MCF 10A (cell line): ENCODE data around the gene ALDH1L1. TPM values are rescaled to one million over a fixed set of nuclear protein-coding genes. Genes with fewer than 3 reads are reported as not detected.

Experiments
- BruUV-seq: library from RNA; stranded (reverse); fragments of 400-500 nt; replicated peaks from 2 replicates; lab custom pipeline; 2021; lab: Mats Ljungman, UMichigan
- CTCF ChIA-PET: fragments of 300-600 bp; sonication (Branson Sonifier 250); formaldehyde crosslinking; extraction: SDS; loops from one replicate; lab custom pipeline; 2021; ENCODE audit warnings: antibody characterized with exemption, inconsistent platforms; lab: Yijun Ruan, JAX
- POLR2A ChIA-PET: fragments of 300-600, 350-650 bp; sonication (Branson Sonifier 250); formaldehyde crosslinking; extraction: SDS; loops from one replicate; lab custom pipeline; 2020; ENCODE audit warnings: antibody characterized with exemption, inconsistent platforms; lab: Yijun Ruan, JAX
- DNase-seq: peaks from one replicate; pipeline ENCODE4 v3.0.0-alpha.2; 2018; ENCODE audit not compliant: unreplicated experiment
- H3K27ac Mint-ChIP-seq: one replicate; pipeline ENCODE4 v1.8.0; 2022; ENCODE audit warnings: mild to moderate bottlenecking, low read depth, mixed read lengths; ENCODE audit not compliant: unreplicated experiment
- H3K27me3 Mint-ChIP-seq: one replicate; pipeline ENCODE4 v1.8.0; 2022; ENCODE audit warnings: mixed read lengths; ENCODE audit not compliant: insufficient read depth, unreplicated experiment
- H3K36me3 Mint-ChIP-seq: one replicate; pipeline ENCODE4 v1.8.0; 2022; ENCODE audit warnings: mild to moderate bottlenecking, moderate library complexity, mixed read lengths; ENCODE audit not compliant: insufficient read depth, unreplicated experiment
- H3K4me1 Mint-ChIP-seq: one replicate; pipeline ENCODE4 v1.8.0; 2022; ENCODE audit warnings: mixed read lengths; ENCODE audit not compliant: insufficient read depth, unreplicated experiment
- H3K4me3 Mint-ChIP-seq: one replicate; pipeline ENCODE4 v1.8.0; 2022; ENCODE audit warnings: mild to moderate bottlenecking, moderate library complexity, mixed read lengths; ENCODE audit not compliant: unreplicated experiment
- H3K9me3 Mint-ChIP-seq: one replicate; pipeline ENCODE4 v1.8.0; 2022; ENCODE audit warnings: mixed read lengths; ENCODE audit not compliant: unreplicated experiment
- intact Hi-C: fragments of 100-400 bp; cut with micrococcal nuclease; formaldehyde crosslinking; loops from 2 replicates; pipeline ENCODE4 v1.14.1; 2022
- total RNA-seq: library from RNA; stranded (reverse); gene quantifications from 2 replicates; pipeline ENCODE4 v1.2.3, GENCODE V29; 2022
- TF ChIP-seq, protein P1 (sequence below): fragments of 200-600 bp; IDR thresholded peaks from one replicate; pipeline ENCODE4 v1.8.0; 2022; ENCODE audit warnings: antibody characterized with exemption, mild to moderate bottlenecking; ENCODE audit not compliant: unreplicated experiment

Gene ALDH1L1
- total RNA-seq, 1 experiment from 2014 or later: 1.9 TPM

- ChIA-PET CTCF (interaction anchor here (0.6 to 1.8 kb wide), 2 partner anchors 18 to 1914 kb away, joined by 3 to 4 read pairs; no protein-coding TSS in a partner anchor), POLR2A (no interaction called here)
- Mint-ChIP-seq H3K9me3 (no peaks in the 10 kb centered on the region), H3K4me1 (peaks cover 10% of the 10 kb centered on the region), H3K4me3 (peak overlapping the region; percentile 71), H3K36me3 (no peaks in the 10 kb centered on the region), H3K27me3 (peaks cover under 1% of the 10 kb centered on the region), H3K27ac (peak overlapping the region; percentile 49)
- TF ChIP-seq, protein P1, sequence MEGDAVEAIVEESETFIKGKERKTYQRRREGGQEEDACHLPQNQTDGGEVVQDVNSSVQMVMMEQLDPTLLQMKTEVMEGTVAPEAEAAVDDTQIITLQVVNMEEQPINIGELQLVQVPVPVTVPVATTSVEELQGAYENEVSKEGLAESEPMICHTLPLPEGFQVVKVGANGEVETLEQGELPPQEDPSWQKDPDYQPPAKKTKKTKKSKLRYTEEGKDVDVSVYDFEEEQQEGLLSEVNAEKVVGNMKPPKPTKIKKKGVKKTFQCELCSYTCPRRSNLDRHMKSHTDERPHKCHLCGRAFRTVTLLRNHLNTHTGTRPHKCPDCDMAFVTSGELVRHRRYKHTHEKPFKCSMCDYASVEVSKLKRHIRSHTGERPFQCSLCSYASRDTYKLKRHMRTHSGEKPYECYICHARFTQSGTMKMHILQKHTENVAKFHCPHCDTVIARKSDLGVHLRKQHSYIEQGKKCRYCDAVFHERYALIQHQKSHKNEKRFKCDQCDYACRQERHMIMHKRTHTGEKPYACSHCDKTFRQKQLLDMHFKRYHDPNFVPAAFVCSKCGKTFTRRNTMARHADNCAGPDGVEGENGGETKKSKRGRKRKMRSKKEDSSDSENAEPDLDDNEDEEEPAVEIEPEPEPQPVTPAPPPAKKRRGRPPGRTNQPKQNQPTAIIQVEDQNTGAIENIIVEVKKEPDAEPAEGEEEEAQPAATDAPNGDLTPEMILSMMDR: no peak
- DNase-seq: no peak
- intact Hi-C loops: no loop called here
- no TSS peak for BruUV-seq
These were observed 976 bp upstream of the ALDH1L1 start for GRCh38 chr3:126181398-126181725.

DNA sequence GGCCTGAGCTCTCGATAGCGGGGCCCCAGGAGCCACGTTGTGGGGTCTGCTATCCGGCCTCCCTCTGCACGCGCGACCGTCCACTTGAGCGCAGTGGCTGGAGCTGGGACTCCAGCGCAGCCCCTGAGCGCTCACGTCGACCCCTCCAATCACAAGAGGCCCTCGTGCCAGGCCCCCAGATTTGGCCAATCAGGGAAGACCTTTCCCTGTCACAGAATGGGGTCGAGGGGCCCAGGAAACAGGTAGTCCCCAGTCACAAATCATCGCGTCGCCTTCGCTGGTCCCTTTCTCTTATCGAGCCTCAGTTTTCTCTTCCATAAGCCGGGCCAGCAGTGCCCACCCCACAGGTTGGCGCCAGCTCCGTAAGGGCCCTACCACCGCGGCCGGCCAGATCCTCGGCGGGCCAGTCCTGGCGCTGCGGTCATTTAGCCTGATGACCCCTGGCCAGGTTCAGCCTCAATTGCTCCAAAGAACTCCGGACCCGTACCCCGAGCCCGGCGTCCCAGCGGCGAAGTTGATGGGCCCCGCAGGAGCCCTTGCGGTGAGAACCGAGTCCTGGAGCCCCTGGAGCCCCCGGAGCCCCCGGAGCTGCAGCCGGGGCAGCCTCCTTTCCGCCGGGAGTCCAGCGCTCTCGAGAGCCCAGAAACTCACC lies 435 bp downstream of the ALDH1L1 start:
- POLR2A ChIA-PET: no interaction called here
- no peak overlapping the region for H3K27ac Mint-ChIP-seq
- CTCF ChIA-PET: no interaction called here
- peaks cover 10% of the 10 kb centered on the region for H3K4me1 Mint-ChIP-seq
- H3K4me3 Mint-ChIP-seq: peak overlapping the region; percentile 71
- no peaks in the 10 kb centered on the region for H3K36me3 Mint-ChIP-seq
- TF ChIP-seq, protein P1: no peak
- DNase-seq: no peak
- intact Hi-C loops: no loop called here
- no peaks in the 10 kb centered on the region for H3K27me3 Mint-ChIP-seq
- no TSS peak for BruUV-seq
- no peaks in the 10 kb centered on the region for H3K9me3 Mint-ChIP-seq

GRCh38 chr3:126170073-126170777 lies 10.2 kb downstream of the ALDH1L1 start:
- intact Hi-C loops: no loop called here
- POLR2A ChIA-PET: interaction anchor here (0.7 kb wide), 1 partner anchor 1441 kb away, joined by 3 read pairs; no protein-coding TSS in a partner anchor
- H3K27me3 Mint-ChIP-seq: no peaks in the 10 kb centered on the region
- DNase-seq: peak; percentile 45
- H3K9me3 Mint-ChIP-seq: no peaks in the 10 kb centered on the region
- peak overlapping the region; percentile 48 for H3K27ac Mint-ChIP-seq
- CTCF ChIA-PET: interaction anchor here (0.6 kb wide), 1 partner anchor 33 kb away, joined by 3 read pairs; no protein-coding TSS in a partner anchor
- H3K36me3 Mint-ChIP-seq: no peaks in the 10 kb centered on the region
- peaks cover 8% of the 10 kb centered on the region for H3K4me1 Mint-ChIP-seq
- BruUV-seq: no TSS peak
- H3K4me3 Mint-ChIP-seq: no peak overlapping the region
- TF ChIP-seq, protein P1: no peak

DNA sequence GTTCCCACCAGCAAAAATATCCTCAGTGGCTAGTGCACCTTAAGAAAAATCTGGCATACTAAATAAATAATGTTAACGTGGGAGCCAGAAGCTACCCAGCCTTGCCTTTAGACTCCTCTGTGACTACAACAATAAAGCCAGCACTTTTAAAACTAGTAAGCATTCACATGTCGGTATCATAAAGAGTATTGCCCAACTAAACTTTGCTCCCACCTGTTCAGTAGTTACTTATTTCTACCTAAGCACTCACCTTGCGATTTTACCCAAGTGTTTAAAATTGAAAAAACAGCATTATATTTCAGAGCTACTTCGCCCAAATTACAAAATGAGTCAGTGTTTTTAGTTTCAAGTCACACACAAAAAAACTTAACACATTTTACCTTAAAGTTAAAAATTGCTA lies 12.8 kb downstream of the ALDH1L1 start:
- TF ChIP-seq, protein P1: no peak
- H3K27me3 Mint-ChIP-seq: peaks cover 6% of the 10 kb centered on the region
- no peak overlapping the region for H3K27ac Mint-ChIP-seq
- ChIA-PET CTCF (interaction anchor here (0.8 to 1.1 kb wide), 2 partner anchors 8 to 11 kb away, joined by 3 read pairs; no protein-coding TSS in a partner anchor), POLR2A (no interaction called here)
- H3K9me3 Mint-ChIP-seq: no peaks in the 10 kb centered on the region
- intact Hi-C loops: no loop called here
- BruUV-seq: no TSS peak
- H3K4me1 Mint-ChIP-seq: peaks cover 8% of the 10 kb centered on the region
- no peak overlapping the region for H3K4me3 Mint-ChIP-seq
- no peaks in the 10 kb centered on the region for H3K36me3 Mint-ChIP-seq
- no peak for DNase-seq
